Bronchial epithelial cell (primary cell): ENCODE results near the gene FBXO17. TPM values are rescaled to one million over a fixed set of nuclear protein-coding genes. Genes with fewer than 3 reads are reported as not detected.
"Not testable (repeated sequence)": the region's sequence is repeated elsewhere in the genome, so short reads cannot be mapped to it uniquely, and the experiment has no call there.

Experiments used
- DNase-seq: peaks from one replicate; pipeline ENCODE4 v3.0.0-alpha.2; 2010; ENCODE audit warnings: low read depth
- FAIRE-seq: peaks from 2 replicates; lab custom pipeline; 2011; peaks lifted over from hg19 to GRCh38; lab: Jason Lieb, UNC
- H3K27me3 ChIP-seq: 2 replicates; pipeline ENCODE4 v1.5.1; 2011; ENCODE audit warnings: low read length; ENCODE audit not compliant: control insufficient read depth, insufficient read depth
- H3K36me3 ChIP-seq: 2 replicates; pipeline ENCODE4 v1.5.1; 2011; ENCODE audit warnings: low read length; ENCODE audit not compliant: control insufficient read depth, insufficient read depth
- H3K4me3 ChIP-seq: 2 replicates; pipeline ENCODE4 v1.5.1; 2011; ENCODE audit warnings: mild to moderate bottlenecking, low read depth, low read length, control low read depth
- total RNA-seq: library from RNA; depleted of rRNA; stranded (reverse); fragments of >200 nt; gene quantifications from 2 replicates; pipeline ENCODE4 v1.2.1, GENCODE V29; 2014
- TF ChIP-seq, protein P1 (sequence below): IDR thresholded peaks from 2 replicates; pipeline ENCODE4 v1.5.1; 2011; ENCODE audit warnings: mild to moderate bottlenecking, moderate library complexity, low read length, control low read depth, inconsistent platforms; ENCODE audit not compliant: insufficient read depth, severe bottlenecking

Gene FBXO17
- total RNA-seq, 1 donor from 2014 or later, result 11.6 TPM

DNA sequence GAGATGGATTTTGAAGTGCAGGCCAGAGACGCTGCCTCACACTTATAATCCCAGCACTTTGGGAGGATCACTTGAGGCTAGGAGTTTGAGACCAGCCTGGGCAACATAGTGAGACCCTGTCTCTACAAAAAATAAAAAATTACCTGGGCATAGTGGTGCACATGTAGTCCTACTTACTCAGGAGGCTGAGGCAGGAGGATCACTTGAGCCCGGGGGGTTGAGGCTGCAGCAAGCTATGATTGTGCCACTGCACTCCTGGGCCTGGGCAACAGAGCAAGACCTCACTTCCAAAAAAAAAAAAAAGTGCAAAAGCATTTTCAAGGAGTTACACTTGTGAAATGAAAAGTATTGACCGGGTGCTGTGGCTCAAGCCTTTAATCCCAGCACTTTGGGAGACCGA is 27.6 kb upstream of the FBXO17 start:
- FAIRE-seq, result no peak
- Histone ChIP-seq H3K36me3 (no peaks in the 10 kb centered on the region), H3K27me3 (no peaks in the 10 kb centered on the region), H3K4me3 (no peak overlapping the region)
- DNase-seq, result no peak
- TF ChIP-seq, protein P1, sequence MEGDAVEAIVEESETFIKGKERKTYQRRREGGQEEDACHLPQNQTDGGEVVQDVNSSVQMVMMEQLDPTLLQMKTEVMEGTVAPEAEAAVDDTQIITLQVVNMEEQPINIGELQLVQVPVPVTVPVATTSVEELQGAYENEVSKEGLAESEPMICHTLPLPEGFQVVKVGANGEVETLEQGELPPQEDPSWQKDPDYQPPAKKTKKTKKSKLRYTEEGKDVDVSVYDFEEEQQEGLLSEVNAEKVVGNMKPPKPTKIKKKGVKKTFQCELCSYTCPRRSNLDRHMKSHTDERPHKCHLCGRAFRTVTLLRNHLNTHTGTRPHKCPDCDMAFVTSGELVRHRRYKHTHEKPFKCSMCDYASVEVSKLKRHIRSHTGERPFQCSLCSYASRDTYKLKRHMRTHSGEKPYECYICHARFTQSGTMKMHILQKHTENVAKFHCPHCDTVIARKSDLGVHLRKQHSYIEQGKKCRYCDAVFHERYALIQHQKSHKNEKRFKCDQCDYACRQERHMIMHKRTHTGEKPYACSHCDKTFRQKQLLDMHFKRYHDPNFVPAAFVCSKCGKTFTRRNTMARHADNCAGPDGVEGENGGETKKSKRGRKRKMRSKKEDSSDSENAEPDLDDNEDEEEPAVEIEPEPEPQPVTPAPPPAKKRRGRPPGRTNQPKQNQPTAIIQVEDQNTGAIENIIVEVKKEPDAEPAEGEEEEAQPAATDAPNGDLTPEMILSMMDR, result no peak

DNA sequence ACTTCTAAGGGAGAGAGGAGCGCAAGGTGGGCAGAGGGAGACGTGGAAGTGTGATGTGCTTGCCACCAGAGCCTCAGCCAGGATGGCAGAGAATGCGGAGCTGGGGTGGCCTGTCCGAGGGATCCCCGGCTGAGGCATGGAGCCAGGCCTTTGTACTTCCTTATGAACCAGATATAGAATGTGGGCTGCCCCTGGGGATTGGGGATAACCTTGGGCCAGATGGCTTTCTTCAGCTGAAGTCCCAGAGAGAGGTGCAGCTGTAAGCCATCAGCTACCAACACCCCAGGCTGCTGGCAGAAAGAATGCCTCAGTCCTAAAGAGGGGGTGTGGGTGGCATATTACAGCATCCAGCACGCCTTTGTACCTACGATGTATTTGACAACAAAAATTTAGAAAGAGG is 25.5 kb upstream of the FBXO17 start:
- Histone ChIP-seq H3K4me3 (no peak overlapping the region), H3K27me3 (no peaks in the 10 kb centered on the region), H3K36me3 (no peaks in the 10 kb centered on the region)
- DNase-seq, result no peak
- no peak for FAIRE-seq
- TF ChIP-seq, protein P1, result no peak

DNA sequence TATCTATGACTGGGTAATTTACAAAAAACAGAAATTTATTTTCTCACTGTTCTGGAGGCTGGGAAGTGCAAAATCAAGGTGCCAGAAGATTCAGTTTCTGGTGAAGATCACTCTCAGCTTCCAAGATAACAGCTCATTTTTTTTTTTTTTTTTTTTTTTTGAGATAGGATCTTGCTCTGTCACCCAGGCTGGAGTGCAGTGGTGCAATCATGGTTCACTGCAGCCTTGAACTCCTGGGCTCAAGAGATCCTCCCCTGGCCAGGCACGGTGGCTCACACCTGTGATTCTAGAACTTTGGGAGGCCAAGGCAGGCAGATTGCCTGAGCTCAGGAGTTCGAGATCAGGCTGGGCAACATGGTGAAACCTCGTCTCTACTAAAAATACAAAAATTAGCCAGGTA is 22.0 kb upstream of the FBXO17 start:
- not testable (repeated sequence) for DNase-seq, H3K27me3 ChIP-seq, H3K4me3 ChIP-seq, H3K36me3 ChIP-seq, FAIRE-seq

DNA sequence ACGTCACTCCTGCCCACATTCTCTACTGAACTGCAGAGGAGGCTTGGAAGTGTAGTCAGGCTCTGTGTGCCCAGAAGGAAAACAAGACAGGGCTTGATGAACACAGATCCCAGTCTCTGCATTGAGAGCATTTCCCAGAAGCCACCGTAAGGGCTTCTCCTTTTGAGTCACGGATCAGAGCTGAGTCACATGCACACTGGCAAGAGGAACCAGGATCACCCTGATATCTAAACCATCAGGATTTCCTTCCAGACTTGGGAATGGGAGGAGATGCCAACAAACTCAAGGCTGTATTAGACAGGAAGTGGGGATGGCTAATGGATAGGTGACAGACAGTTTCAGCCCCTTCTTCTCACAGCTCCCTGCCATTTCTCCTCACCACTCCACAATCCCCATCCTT is 17.7 kb upstream of the FBXO17 start:
- TF ChIP-seq, protein P1, result no peak
- no peaks in the 10 kb centered on the region for H3K27me3 ChIP-seq
- FAIRE-seq, result peak; percentile 92
- DNase-seq, result peak; percentile 99
- no peaks in the 10 kb centered on the region for H3K36me3 ChIP-seq
- H3K4me3 ChIP-seq, result no peak overlapping the region

DNA sequence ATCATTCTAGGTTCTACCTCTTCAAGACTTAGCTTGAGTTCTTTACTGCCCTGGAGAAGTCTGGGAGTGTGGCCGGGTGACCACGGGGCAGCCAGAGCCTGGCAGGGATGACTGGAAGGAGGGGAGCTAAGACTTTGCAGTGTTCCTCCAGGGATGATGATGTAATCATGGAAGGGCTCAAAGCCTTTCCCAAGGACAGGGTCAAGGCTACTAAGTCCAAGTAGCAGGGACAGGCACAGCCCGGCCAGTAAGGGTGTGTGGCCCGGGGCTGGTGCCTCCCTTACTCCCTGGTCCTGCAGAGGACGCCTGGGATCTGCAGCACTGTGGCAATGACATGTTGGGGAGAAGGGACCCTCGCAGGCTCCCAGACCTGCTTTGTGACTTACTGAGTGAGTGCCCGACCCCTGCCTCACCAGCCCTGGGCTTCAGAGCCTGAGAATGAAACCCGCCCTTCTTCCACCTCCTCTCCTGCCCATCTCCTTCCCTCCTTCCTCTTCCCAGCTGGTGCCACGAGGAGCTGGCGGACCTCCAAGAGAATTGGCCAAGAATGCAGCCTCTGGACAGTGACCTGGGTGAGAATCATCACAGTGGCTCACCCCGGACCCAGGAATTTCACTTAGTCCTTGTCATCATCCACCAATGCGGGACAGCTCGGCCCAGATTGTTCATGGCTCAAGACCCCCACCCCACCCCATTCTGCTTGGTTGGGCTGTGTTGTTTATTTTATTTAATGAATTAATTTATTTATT is 15.6 kb upstream of the FBXO17 start:
- Histone ChIP-seq H3K4me3 (no peak overlapping the region), H3K27me3 (peaks cover under 1% of the 10 kb centered on the region), H3K36me3 (no peaks in the 10 kb centered on the region)
- TF ChIP-seq, protein P1, result no peak
- DNase-seq (no peak), FAIRE-seq (no peak)

DNA sequence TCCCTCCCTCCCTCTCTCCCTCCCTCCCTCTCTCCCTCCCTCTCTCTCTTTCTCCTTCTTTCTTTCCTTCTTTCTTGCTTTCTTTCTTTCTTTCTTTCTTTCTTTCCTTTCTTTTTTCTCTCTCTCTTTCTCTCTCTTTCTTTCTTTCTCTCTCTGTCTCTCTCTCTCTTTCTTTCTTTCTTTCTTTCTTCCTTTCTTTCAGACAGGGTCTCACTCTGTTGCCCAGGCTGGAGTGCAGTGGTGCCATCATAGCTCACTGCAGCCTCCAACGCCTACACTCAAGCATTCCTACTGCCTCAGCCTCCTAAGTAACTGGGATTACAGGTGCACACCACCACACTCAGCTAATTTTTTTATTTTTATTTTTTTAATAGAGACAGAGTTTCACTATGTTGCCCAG is 14.1 kb upstream of the FBXO17 start:
- not testable (repeated sequence) for FAIRE-seq, H3K36me3 ChIP-seq, DNase-seq

More for the DNA sequence above, 14.1 kb upstream of the FBXO17 start:
- H3K27me3 ChIP-seq, H3K4me3 ChIP-seq: not testable (repeated sequence)
